Kidney glomerular epithelial cell (primary cell): ENCODE results near the gene SMIM38.

Source experiments
- DNase-seq: peaks from one replicate; lab custom pipeline; 2025; lab: John Stamatoyannopoulos, UW

The SMIM38 gene

GRCh38 chr11:69203381-69203780 is 47.6 kb downstream of the SMIM38 start:
- no peak for DNase-seq

- DNase-seq = no peak
Observed at GRCh38 chr11:69203901-69204245, 48.1 kb downstream of the SMIM38 start.

DNA sequence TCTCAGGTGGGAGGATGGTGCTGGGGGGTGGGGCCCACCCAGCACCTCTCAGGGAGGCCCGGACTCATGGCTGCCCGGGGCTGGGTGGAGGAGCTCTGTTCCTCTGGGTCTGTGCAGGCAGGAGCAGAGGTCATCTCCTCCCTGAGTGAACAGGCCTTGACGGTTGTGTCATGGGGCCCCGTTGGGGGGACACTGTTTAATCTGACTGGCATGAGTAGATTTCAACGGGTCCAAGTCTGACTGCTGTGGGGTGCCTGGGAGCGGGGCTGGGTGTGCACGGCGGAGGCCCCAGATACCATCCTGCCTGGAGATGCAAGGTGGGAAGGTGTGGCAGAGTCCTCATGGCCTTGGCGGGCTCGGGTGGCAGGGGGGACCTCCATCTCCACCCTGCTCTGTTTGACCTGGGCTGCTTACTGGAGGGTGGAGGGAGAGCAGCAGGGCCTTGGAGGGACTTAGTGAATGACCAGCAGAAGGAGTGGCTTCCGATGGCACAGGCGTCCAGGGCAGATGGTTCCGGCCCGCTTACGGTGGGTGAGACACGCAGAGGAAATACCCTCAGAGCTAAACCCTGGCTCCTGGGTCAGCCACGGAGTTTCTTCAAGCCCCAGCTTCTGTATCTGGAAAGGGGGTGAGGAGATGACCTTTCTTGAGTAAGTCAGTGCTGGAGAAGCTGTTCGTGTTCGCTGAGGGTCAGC is 48.7 kb downstream of the SMIM38 start:
- no peak for DNase-seq

- no peak for DNase-seq
Observed at GRCh38 chr11:69204941-69205742, 49.4 kb downstream of the SMIM38 start.
